Esophagus squamous epithelium (tissue), 5 donors: Measurements from ENCODE around the gene CHST11. TPM values are rescaled to one million over a fixed set of nuclear protein-coding genes. Genes with fewer than 3 reads are reported as not detected.

Source experiments
- DNase-seq: peaks from one replicate; lab custom pipeline; 2025; lab: John Stamatoyannopoulos, UW
- H3K27ac ChIP-seq, 4 donors: fragments of 200-600 bp; sonication (generic); one replicate each; pipeline ENCODE4 v1.5.1; 2016 to 2019; ENCODE audit warnings: mild to moderate bottlenecking in 1 of 4
- H3K27me3 ChIP-seq, 4 donors: fragments of 200-600 bp; sonication (generic); 1 replicate in 3 of 4; 2 replicates in 1 of 4; pipeline versions ENCODE4 v1.5.1 to v1.6.0; 2017 to 2021; ENCODE audit warnings: antibody characterized with exemption in 1 of 4
- H3K36me3 ChIP-seq, 3 donors: fragments of 200-600 bp; sonication (generic); one replicate each; pipeline ENCODE4 v1.5.1; 2016 to 2019
- H3K4me1 ChIP-seq, 3 donors: fragments of 200-600 bp; sonication (generic); one replicate each; pipeline ENCODE4 v1.5.1; 2017 to 2019
- H3K4me3 ChIP-seq, 4 donors: fragments of 200-600 bp; sonication (generic); 1 replicate in 3 of 4; 2 replicates in 1 of 4; pipeline ENCODE4 v1.5.1; 2016 to 2019; ENCODE audit warnings: mild to moderate bottlenecking in 2 of 4, moderate library complexity in 1 of 4
- H3K9me3 ChIP-seq, 3 donors: fragments of 200-600 bp; sonication (generic); one replicate each; pipeline ENCODE4 v1.5.1; 2016 to 2019
- POLR2A ChIP-seq, 4 donors: fragments of 450-650 bp; IDR thresholded peaks; one replicate each; pipeline ENCODE4 v1.6.1; 2017; ENCODE audit warnings: antibody characterized with exemption in 4 of 4, mild to moderate bottlenecking in 4 of 4, moderate library complexity in 3 of 4
- WGBS, 2 donors: methylation state at CpG; one replicate each; pipeline ENCODE4 v1.1.5; 2018; 5-methylcytosine and 5-hydroxymethylcytosine counted together
- intact Hi-C: fragments of 100-400 bp; cut with DNase I; formaldehyde crosslinking; loops from one replicate; pipeline ENCODE4 v1.15.0; 2022
- total RNA-seq, 4 donors: library from RNA; depleted of rRNA; stranded (reverse); fragments of >200 nt; gene quantifications; one replicate each; pipeline ENCODE4 v1.1.0, GENCODE V29; 2016
- TF ChIP-seq, protein P1 (sequence below), 6 experiments: fragments of 450-650 bp in 4 of 6; fragments of 200-600 bp in 2 of 6; sonication (generic) in 2 of 6; IDR thresholded peaks; one replicate each; pipeline ENCODE4 v1.5.1; 2016 to 2019; ENCODE audit warnings: antibody characterized with exemption in 6 of 6, mild to moderate bottlenecking in 4 of 6, moderate library complexity in 4 of 6
- donor health status: DM: yes; HTN: yes; CAD: no.

CHST11 gene
- total RNA-seq, 4 donors from 2014 or later, result 6.3 to 12.6 (median 10.3) TPM

DNA sequence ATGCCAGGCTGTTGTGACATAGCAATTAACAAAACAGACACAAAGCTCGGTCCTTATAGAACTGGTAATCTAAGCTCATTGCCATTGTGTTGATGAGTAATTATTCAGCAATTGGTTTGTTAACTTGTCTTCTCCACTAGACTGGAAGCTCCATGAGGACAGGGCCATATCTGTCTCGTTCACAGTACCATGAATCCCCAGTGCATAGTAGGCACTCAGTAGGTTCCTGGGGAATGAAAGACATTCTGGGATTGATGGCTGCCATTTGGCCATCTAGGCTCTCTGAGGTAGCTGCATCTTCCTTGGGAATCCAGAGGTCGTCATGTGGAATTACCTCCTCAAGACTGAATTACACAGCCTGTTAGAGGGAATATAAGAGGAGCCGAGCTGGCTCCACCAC lies 177.3 kb downstream of the CHST11 start:
- Histone ChIP-seq H3K4me1 (peaks cover 0 to 6% (median 0%) of the 10 kb centered on the region in 3 donors), H3K36me3 (no peaks in the 10 kb centered on the region), H3K9me3 (no peaks in the 10 kb centered on the region), H3K27me3 (no peaks in the 10 kb centered on the region), H3K27ac (no peak overlapping the region), H3K4me3 (no peak overlapping the region)
- DNase-seq, result no peak
- no peak for TF ChIP-seq POLR2A (IDR thresholded peaks at IDR 0.05)
- TF ChIP-seq, protein P1, sequence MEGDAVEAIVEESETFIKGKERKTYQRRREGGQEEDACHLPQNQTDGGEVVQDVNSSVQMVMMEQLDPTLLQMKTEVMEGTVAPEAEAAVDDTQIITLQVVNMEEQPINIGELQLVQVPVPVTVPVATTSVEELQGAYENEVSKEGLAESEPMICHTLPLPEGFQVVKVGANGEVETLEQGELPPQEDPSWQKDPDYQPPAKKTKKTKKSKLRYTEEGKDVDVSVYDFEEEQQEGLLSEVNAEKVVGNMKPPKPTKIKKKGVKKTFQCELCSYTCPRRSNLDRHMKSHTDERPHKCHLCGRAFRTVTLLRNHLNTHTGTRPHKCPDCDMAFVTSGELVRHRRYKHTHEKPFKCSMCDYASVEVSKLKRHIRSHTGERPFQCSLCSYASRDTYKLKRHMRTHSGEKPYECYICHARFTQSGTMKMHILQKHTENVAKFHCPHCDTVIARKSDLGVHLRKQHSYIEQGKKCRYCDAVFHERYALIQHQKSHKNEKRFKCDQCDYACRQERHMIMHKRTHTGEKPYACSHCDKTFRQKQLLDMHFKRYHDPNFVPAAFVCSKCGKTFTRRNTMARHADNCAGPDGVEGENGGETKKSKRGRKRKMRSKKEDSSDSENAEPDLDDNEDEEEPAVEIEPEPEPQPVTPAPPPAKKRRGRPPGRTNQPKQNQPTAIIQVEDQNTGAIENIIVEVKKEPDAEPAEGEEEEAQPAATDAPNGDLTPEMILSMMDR (IDR thresholded peaks at IDR 0.05), result no peak
- WGBS, 2 donors, result 82 to 99% methylated on average over 3 to 4 of the region's 4 CpGs
- intact Hi-C loops, result no loop called here

DNA sequence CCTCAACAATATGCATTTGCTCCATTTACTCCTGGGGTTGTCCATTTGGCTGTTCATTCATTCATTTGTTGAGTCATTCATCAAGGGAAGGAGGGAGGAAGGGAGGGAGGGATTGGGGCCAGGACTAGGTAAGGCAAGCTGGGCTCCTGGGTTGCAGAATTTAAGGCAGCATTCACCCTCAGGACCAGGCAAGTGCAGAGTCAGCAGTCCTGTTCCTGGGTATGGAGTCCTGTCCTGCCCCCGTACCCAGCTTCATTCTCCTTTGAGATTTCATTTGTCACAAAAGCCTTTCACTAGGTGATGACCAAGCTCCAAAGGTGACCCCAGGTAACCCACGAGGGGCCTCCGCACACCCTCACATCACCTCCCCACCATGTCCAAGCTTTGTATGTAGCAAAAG lies 178.1 kb downstream of the CHST11 start:
- 100% methylated on average over 2 to 3 of the region's 3 CpGs for WGBS, 2 donors
- no peaks in the 10 kb centered on the region for H3K36me3 ChIP-seq
- intact Hi-C loops, result no loop called here
- no peaks in the 10 kb centered on the region for H3K9me3 ChIP-seq
- TF ChIP-seq, protein P1 (IDR thresholded peaks at IDR 0.05), result no peak
- peaks cover 0 to 6% (median 0%) of the 10 kb centered on the region in 3 donors for H3K4me1 ChIP-seq
- no peak overlapping the region for H3K27ac ChIP-seq
- H3K27me3 ChIP-seq, result no peaks in the 10 kb centered on the region
- no peak overlapping the region for H3K4me3 ChIP-seq
- DNase-seq, result no peak

DNA sequence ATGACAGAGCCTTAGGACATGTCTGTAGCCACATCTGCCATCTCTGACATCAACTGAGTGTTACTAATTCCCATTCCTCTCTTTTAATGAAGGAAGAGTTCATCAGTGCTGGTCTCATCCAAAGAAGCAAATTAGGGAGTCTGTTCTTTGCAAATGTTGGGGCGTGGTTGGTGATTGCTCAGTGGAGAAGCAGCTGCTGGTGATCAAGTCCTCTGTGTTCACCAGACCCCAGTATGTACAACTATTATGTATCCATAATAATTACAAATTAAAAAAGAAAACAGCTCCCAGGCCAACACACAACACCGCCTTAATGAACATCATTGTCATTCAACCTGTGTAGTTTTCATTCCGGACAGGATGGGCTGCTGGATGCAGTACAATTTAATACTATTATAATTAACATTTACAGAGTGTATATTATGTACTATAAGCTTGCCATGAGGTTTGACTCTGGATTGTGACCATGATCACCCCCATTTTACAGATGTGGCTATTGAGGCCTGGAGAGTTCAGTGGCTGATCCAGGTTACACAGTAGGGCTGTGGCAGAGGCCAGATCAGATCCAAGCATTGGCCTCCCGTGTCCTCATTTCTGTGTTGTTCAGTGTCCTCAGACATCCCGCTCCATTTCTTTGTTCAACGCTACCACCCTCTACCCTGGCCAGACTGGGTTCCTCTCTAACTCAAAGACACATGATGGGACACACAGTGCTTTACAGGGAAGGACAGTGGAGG lies 179.0 kb downstream of the CHST11 start:
- WGBS, 2 donors, result 95 to 97% methylated on average over 6 of the region's 6 CpGs

DNA sequence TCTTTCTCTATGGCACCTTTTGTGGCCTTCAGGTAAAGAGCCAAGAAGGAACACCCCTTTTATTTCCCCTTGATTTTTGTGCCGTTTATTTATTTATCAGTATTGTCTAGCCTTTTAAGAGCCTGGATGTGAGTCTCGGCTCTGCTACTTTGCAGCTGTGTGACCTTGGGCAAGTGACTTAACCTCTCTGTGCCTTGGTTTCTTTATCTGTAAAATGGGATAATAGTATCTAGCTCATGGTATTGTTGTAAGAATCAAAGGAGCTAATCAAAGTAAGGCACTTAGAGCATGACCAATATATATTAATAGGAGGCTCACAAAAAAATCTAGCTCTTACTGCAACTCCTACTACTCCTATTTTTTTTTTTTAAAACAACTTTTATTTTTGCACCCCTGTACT lies 179.7 kb downstream of the CHST11 start:
- no peak for DNase-seq
- intact Hi-C loops, result no loop called here
- peaks cover 0 to 6% (median 0%) of the 10 kb centered on the region in 3 donors for H3K4me1 ChIP-seq
- H3K4me3 ChIP-seq, result no peak overlapping the region
- TF ChIP-seq, protein P1 (IDR thresholded peaks at IDR 0.05), result no peak
- TF ChIP-seq POLR2A (IDR thresholded peaks at IDR 0.05), result no peak
- no peak overlapping the region for H3K27ac ChIP-seq
- H3K36me3 ChIP-seq, result no peaks in the 10 kb centered on the region
- 91 to 92% methylated on average over 2 of the region's 2 CpGs for WGBS, 2 donors
- peaks cover 0 to 10% (median 7%) of the 10 kb centered on the region in 3 donors for H3K9me3 ChIP-seq
- H3K27me3 ChIP-seq, result no peaks in the 10 kb centered on the region

More for the DNA sequence above, 179.0 kb downstream of the CHST11 start:
- intact Hi-C loops, result no loop called here
- no peak for DNase-seq
- Histone ChIP-seq H3K36me3 (no peaks in the 10 kb centered on the region), H3K9me3 (peaks cover 0 to 5% (median 4%) of the 10 kb centered on the region in 3 donors), H3K27me3 (no peaks in the 10 kb centered on the region), H3K4me3 (no peak overlapping the region), H3K27ac (no peak overlapping the region), H3K4me1 (peaks cover 0 to 6% (median 0%) of the 10 kb centered on the region in 3 donors)
- no peak for TF ChIP-seq POLR2A (IDR thresholded peaks at IDR 0.05)
- TF ChIP-seq, protein P1 (IDR thresholded peaks at IDR 0.05), result no peak

DNA sequence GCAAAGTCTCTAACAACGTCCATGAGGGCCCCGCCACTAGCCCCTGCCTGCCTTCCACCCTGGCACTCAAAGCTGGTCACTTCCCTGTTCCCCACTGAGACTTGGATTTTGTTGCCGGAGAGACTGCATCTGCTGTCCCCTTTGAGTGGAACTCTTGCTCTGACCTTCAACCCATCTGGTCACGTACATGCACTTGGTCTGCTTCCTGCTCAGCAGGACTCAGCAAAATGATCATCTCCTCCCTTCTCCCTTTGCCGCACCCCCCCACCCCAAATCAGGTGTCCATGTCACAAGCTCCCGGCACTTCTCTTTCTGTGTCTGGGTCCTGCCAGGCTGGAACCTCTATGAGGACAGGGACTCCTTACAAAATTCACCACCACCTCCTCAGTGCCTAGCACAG lies 180.9 kb downstream of the CHST11 start:
- WGBS, 2 donors, result 58 to 74% methylated on average over 3 to 6 of the region's 6 CpGs
- no peak for DNase-seq
- Histone ChIP-seq H3K27ac (no peak overlapping the region), H3K4me1 (peaks cover 0 to 6% (median 0%) of the 10 kb centered on the region in 3 donors), H3K27me3 (no peaks in the 10 kb centered on the region), H3K36me3 (no peaks in the 10 kb centered on the region), H3K9me3 (peaks cover 0 to 10% (median 7%) of the 10 kb centered on the region in 3 donors), H3K4me3 (no peak overlapping the region)
- intact Hi-C loops, result no loop called here
- TF ChIP-seq POLR2A (IDR thresholded peaks at IDR 0.05), result no peak
- TF ChIP-seq, protein P1 (IDR thresholded peaks at IDR 0.05), result no peak
